K562 (cell line): ENCODE measurements around the gene FAM98C. TPM values are rescaled to one million over a fixed set of nuclear protein-coding genes. Genes with fewer than 3 reads are reported as not detected.

Experiments used
- ARHGAP35 ChIP-seq: fragments of 450-650 bp; IDR thresholded peaks from 2 replicates; pipeline ENCODE4 v1.6.1; 2018; ENCODE audit not compliant: partially characterized antibody
- BCL6 ChIP-seq: fragments of 250-450 bp; sonication (Bioruptor Pico); IDR thresholded peaks from 2 replicates; pipeline ENCODE4 v1.4.0; 2020
- CAMTA2 ChIP-seq: fragments of 250-450 bp; sonication (Bioruptor Pico); conservative IDR thresholded peaks from 2 replicates; pipeline ENCODE4 v1.5.1; 2022
- CCAR2 ChIP-seq: fragments of 200-400 bp; formaldehyde crosslinking; IDR thresholded peaks from 2 replicates; pipeline ENCODE4 v1.6.1; 2017; ENCODE audit warnings: mild to moderate bottlenecking, low read depth, low read length
- ELF2 ChIP-seq: fragments of 250-450 bp; sonication (Bioruptor Pico); IDR thresholded peaks from 2 replicates; pipeline ENCODE4 v1.5.0; 2021; ENCODE audit warnings: mild to moderate bottlenecking
- FIP1L1 ChIP-seq: fragments of 200-400 bp; formaldehyde crosslinking; IDR thresholded peaks from 2 replicates; pipeline ENCODE4 v1.6.1; 2018; ENCODE audit warnings: mild to moderate bottlenecking, low read depth, low read length; ENCODE audit not compliant: poor library complexity, severe bottlenecking
- FOXJ2 ChIP-seq: fragments of 200-800 bp; sonication (Bioruptor generic); IDR thresholded peaks from 2 replicates; pipeline ENCODE4 v1.6.1; 2016; ENCODE audit warnings: missing genetic modification characterization, missing compliant biosample characterization
- FOXK2 ChIP-seq, 2 experiments: fragments of 450-650 bp; IDR thresholded peaks in 1 of 2; conservative IDR thresholded peaks in 1 of 2; 2 replicates each; pipeline ENCODE4 v1.6.1; 2016; ENCODE audit warnings: low read depth in 2 of 2, mild to moderate bottlenecking in 1 of 2
- HDAC8 ChIP-seq: fragments of 450-650 bp; IDR thresholded peaks from 2 replicates; pipeline ENCODE4 v1.6.1; 2016; ENCODE audit warnings: mild to moderate bottlenecking, missing genetic modification characterization, moderate library complexity, missing compliant biosample characterization
- IRF2 ChIP-seq: sonication (generic); formaldehyde crosslinking; IDR thresholded peaks from 2 replicates; pipeline ENCODE4 v1.8.1; 2022; ENCODE audit warnings: mild to moderate bottlenecking, missing genetic modification reagents
- SMARCE1 ChIP-seq: fragments of 450-650 bp; IDR thresholded peaks from 2 replicates; pipeline ENCODE4 v1.7.1; 2016; ENCODE audit warnings: mild to moderate bottlenecking
- STAG1 ChIP-seq: sonication (generic); formaldehyde crosslinking; IDR thresholded peaks from 2 replicates; pipeline ENCODE4 v1.5.0; 2020; ENCODE audit warnings: missing genetic modification reagents, borderline replicate concordance
- TAF7 ChIP-seq: fragments of 450-650 bp; IDR thresholded peaks from 2 replicates; pipeline ENCODE4 v1.6.1; 2016; ENCODE audit warnings: missing genetic modification characterization, missing compliant biosample characterization
- ZNF316 ChIP-seq: fragments of 450-650 bp; IDR thresholded peaks from 2 replicates; pipeline ENCODE4 v1.6.1; 2016
- ZNF41 ChIP-seq: fragments of 250-450 bp; sonication (Bioruptor Pico); conservative IDR thresholded peaks from 2 replicates; pipeline ENCODE4 v1.4.0; 2020; ENCODE audit warnings: mild to moderate bottlenecking
- polyA plus RNA-seq, 8 experiments: library from polyadenylated mRNA; depleted of rRNA in 4 of 8; stranded (reverse) in 5 of 8; unstranded in 3 of 8; fragments of >200 nt; fragmentation: Nextera tagmentation in 2 of 8; fragmentation: Illumina TruSeq in 1 of 8; extraction: Ambion mirVana in 2 of 8; extraction: Trizol in 1 of 8; gene quantifications; 2 replicates each; pipeline versions ENCODE4 v1.2.1 to v1.2.3, GENCODE V29; 2011 to 2014; ENCODE audit warnings: inconsistent platforms in 1 of 8, missing spikeins in 1 of 8
- total RNA-seq, 7 experiments: library from RNA; depleted of rRNA in 6 of 7; stranded (reverse); fragments of >200 nt in 6 of 7; fragmentation: Illumina TruSeq in 2 of 7; extraction: Trizol in 2 of 7; gene quantifications; 2 replicates each; pipeline versions ENCODE4 v1.2.1 to v1.2.3, GENCODE V29; 2011 to 2021; ENCODE audit warnings: low replicate concordance in 1 of 7
- TF ChIP-seq, protein P1 (sequence below): sonication (generic); formaldehyde crosslinking; IDR thresholded peaks from 2 replicates; pipeline ENCODE4 v1.5.0; 2020; ENCODE audit warnings: missing genetic modification reagents
- TF ChIP-seq, protein P2 (sequence below): fragments of 200-400 bp; formaldehyde crosslinking; IDR thresholded peaks from 2 replicates; pipeline ENCODE4 v1.6.1; 2017; ENCODE audit warnings: mild to moderate bottlenecking, low read depth, low read length, moderate library complexity
- TF ChIP-seq, protein P3 (sequence below): sonication (generic); formaldehyde crosslinking; IDR thresholded peaks from 2 replicates; pipeline ENCODE4 v1.8.1; 2023; ENCODE audit warnings: mild to moderate bottlenecking, missing genetic modification reagents
- TF ChIP-seq, protein P4 (sequence below): fragments of 250-450 bp; sonication (Bioruptor Pico); IDR thresholded peaks from 2 replicates; pipeline ENCODE4 v1.5.1; 2021; ENCODE audit warnings: mild to moderate bottlenecking
- TF ChIP-seq, protein P5 (sequence below): sonication (generic); formaldehyde crosslinking; IDR thresholded peaks from 2 replicates; pipeline ENCODE4 v1.8.1; 2023; ENCODE audit warnings: mild to moderate bottlenecking, missing genetic modification reagents, moderate library complexity
- TF ChIP-seq, protein P6 (sequence below): fragments of 250-450 bp; sonication (Bioruptor Pico); IDR thresholded peaks from 2 replicates; pipeline ENCODE4 v1.5.0; 2020; ENCODE audit warnings: mild to moderate bottlenecking

FAM98C gene
- total and polyA plus RNA-seq, 9 of the 15 experiments (the other 6 are each of a cell fraction or from before 2014, with no cell fraction given), result 1.7 to 43.8 (median 13.7) TPM

DNA sequence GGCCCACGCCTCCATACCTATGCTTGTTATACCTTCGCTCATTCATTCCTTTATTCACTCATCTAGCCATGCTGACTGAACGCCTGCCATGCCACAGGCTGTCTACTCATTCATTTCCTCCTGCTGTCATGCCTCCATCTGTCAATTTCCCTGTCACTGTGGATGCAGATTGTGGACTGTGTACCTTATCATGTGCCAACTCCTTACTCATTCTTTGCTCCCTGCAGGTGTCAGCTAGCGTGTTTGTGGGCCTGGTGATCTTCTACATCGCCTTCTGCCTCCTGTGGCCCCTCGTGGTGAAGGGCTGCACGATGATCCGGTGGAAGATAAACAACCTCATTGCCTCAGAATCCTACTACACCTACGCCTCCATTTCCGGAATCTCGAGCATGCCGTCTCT lies 32.6 kb upstream of the FAM98C start (continued):
- TF ChIP-seq, protein P1, sequence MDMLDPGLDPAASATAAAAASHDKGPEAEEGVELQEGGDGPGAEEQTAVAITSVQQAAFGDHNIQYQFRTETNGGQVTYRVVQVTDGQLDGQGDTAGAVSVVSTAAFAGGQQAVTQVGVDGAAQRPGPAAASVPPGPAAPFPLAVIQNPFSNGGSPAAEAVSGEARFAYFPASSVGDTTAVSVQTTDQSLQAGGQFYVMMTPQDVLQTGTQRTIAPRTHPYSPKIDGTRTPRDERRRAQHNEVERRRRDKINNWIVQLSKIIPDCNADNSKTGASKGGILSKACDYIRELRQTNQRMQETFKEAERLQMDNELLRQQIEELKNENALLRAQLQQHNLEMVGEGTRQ (CRISPR knock-in tag), result no peak
- no peak for TF ChIP-seq ZNF316
- TF ChIP-seq FIP1L1, result no peak
- TF ChIP-seq IRF2 (CRISPR knock-in tag), result no peak
- no peak for TF ChIP-seq TAF7 (tag)
- TF ChIP-seq FOXK2 (conservative IDR thresholded peaks at IDR 0.05 in 1 of 2, IDR thresholded peaks at IDR 0.05 in 1 of 2; ENCODE audit: low read depth in 2 of 2), result peak in 1 of 2 experiments; percentile 18; a peak in 1 of 4 replicates
- no peak for TF ChIP-seq STAG1
- TF ChIP-seq, protein P2, sequence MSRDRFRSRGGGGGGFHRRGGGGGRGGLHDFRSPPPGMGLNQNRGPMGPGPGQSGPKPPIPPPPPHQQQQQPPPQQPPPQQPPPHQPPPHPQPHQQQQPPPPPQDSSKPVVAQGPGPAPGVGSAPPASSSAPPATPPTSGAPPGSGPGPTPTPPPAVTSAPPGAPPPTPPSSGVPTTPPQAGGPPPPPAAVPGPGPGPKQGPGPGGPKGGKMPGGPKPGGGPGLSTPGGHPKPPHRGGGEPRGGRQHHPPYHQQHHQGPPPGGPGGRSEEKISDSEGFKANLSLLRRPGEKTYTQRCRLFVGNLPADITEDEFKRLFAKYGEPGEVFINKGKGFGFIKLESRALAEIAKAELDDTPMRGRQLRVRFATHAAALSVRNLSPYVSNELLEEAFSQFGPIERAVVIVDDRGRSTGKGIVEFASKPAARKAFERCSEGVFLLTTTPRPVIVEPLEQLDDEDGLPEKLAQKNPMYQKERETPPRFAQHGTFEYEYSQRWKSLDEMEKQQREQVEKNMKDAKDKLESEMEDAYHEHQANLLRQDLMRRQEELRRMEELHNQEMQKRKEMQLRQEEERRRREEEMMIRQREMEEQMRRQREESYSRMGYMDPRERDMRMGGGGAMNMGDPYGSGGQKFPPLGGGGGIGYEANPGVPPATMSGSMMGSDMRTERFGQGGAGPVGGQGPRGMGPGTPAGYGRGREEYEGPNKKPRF, result no peak
- TF ChIP-seq FOXJ2 (tag), result no peak
- no peak for TF ChIP-seq ZNF41 (CRISPR knock-in tag)
- no peak for TF ChIP-seq HDAC8 (tag)
- no peak for TF ChIP-seq SMARCE1
- TF ChIP-seq, protein P3, sequence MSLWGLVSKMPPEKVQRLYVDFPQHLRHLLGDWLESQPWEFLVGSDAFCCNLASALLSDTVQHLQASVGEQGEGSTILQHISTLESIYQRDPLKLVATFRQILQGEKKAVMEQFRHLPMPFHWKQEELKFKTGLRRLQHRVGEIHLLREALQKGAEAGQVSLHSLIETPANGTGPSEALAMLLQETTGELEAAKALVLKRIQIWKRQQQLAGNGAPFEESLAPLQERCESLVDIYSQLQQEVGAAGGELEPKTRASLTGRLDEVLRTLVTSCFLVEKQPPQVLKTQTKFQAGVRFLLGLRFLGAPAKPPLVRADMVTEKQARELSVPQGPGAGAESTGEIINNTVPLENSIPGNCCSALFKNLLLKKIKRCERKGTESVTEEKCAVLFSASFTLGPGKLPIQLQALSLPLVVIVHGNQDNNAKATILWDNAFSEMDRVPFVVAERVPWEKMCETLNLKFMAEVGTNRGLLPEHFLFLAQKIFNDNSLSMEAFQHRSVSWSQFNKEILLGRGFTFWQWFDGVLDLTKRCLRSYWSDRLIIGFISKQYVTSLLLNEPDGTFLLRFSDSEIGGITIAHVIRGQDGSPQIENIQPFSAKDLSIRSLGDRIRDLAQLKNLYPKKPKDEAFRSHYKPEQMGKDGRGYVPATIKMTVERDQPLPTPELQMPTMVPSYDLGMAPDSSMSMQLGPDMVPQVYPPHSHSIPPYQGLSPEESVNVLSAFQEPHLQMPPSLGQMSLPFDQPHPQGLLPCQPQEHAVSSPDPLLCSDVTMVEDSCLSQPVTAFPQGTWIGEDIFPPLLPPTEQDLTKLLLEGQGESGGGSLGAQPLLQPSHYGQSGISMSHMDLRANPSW (CRISPR knock-in tag), result no peak
- TF ChIP-seq ELF2 (CRISPR knock-in tag), result no peak
- TF ChIP-seq CCAR2, result no peak
- TF ChIP-seq ARHGAP35, result no peak
- no peak for TF ChIP-seq CAMTA2 (CRISPR knock-in tag)
- TF ChIP-seq, protein P4, sequence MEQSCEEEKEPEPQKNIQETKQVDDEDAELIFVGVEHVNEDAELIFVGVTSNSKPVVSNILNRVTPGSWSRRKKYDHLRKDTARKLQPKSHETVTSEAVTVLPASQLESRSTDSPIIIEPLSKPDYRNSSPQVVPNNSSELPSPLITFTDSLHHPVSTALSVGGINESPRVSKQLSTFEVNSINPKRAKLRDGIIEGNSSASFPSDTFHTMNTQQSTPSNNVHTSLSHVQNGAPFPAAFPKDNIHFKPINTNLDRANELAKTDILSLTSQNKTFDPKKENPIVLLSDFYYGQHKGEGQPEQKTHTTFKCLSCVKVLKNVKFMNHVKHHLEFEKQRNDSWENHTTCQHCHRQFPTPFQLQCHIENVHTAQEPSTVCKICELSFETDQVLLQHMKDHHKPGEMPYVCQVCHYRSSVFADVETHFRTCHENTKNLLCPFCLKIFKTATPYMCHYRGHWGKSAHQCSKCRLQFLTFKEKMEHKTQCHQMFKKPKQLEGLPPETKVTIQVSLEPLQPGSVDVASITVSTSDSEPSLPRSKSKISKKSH (CRISPR knock-in tag), result no peak
- no peak for TF ChIP-seq BCL6 (CRISPR knock-in tag)
- TF ChIP-seq, protein P5, sequence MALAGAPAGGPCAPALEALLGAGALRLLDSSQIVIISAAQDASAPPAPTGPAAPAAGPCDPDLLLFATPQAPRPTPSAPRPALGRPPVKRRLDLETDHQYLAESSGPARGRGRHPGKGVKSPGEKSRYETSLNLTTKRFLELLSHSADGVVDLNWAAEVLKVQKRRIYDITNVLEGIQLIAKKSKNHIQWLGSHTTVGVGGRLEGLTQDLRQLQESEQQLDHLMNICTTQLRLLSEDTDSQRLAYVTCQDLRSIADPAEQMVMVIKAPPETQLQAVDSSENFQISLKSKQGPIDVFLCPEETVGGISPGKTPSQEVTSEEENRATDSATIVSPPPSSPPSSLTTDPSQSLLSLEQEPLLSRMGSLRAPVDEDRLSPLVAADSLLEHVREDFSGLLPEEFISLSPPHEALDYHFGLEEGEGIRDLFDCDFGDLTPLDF (CRISPR knock-in tag), result no peak
- TF ChIP-seq, protein P6, sequence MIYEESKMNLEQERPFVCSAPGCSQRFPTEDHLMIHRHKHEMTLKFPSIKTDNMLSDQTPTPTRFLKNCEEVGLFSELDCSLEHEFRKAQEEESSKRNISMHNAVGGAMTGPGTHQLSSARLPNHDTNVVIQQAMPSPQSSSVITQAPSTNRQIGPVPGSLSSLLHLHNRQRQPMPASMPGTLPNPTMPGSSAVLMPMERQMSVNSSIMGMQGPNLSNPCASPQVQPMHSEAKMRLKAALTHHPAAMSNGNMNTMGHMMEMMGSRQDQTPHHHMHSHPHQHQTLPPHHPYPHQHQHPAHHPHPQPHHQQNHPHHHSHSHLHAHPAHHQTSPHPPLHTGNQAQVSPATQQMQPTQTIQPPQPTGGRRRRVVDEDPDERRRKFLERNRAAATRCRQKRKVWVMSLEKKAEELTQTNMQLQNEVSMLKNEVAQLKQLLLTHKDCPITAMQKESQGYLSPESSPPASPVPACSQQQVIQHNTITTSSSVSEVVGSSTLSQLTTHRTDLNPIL, result no peak
